ENCODE results near the gene SOX15. TPM values are rescaled to one million over a fixed set of nuclear protein-coding genes. Genes with fewer than 3 reads are reported as not detected.
A peak's percentile ranks its signal among the peaks of the same experiment; 100 is the strongest.

SOX15 gene
- total and polyA plus RNA-seq, 2 of the 13 experiments (the other 11 are each of a cell fraction or from before 2014, with no cell fraction given): 0.07 to 0.18 TPM

DNA sequence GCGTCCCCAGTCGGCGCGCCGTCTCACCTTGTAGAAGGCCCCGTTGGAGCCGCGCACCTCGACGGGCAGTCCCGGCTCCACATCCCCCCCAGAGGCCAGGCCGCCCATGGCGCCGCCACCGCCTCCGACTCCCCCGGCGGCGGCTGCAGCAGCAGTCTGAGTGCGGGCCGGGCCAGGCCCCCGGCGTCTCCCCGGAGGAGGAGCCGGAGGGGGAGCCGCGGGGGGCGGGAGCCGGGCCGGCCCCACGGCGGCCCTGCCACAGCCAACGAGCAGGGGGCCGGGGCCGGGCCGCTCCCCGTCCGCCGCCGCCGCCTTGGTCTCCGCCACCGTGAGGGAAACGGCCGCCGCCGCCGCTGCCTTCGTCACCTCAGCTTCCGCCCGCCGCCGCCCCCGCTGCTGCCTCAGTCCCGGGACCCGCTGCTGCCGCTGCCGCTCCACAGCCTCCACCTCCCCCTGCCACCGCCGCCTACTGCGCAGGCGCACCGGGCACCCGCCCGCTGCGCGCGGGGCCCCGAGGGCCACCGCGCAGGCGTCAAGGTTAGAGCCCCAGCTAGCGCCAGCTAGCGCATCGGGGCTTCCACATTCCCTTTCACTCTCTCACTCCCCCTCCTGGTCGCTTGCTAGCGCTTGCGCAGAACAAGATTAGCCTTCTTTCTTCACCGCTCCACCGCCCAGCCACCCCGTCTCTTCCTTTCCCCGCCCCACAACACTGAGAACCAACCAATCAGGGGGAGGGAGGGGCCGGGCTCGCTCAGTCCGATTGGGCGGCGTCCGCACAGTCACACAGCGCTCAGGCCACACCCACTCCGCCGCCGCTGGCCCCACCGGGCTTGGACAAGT lies 24.8 kb upstream of the SOX15 start, which contains the start of gene FXR2 (continued):
- peak; percentile 76 for TF ChIP-seq CREB1 (IDR thresholded peaks at IDR 0.05)
- TF ChIP-seq CREB1 (CRISPR knock-in tag; IDR thresholded peaks at IDR 0.05): peak; percentile 75; the same call in 1 of the 2 replicates
- TF ChIP-seq ZNF788 (CRISPR knock-in tag; IDR thresholded peaks at IDR 0.05; ENCODE audit: borderline replicate concordance): peak; percentile 22; the same call in 1 of the 2 replicates
- no peak for TF ChIP-seq ZNF557 (CRISPR knock-in tag; IDR thresholded peaks at IDR 0.05)
- TF ChIP-seq SP1 (IDR thresholded peaks at IDR 0.05): no peak
- peak; percentile 72; the same call in 1 of the 2 replicates for TF ChIP-seq SP1 (CRISPR knock-in tag; IDR thresholded peaks at IDR 0.05)
- 0 out of 2 replicates have a peak, but pooled peaks have one; percentile 40 for TF ChIP-seq ZNF75D (CRISPR knock-in tag; IDR thresholded peaks at IDR 0.05; ENCODE audit: borderline replicate concordance)
- TF ChIP-seq, protein P1, sequence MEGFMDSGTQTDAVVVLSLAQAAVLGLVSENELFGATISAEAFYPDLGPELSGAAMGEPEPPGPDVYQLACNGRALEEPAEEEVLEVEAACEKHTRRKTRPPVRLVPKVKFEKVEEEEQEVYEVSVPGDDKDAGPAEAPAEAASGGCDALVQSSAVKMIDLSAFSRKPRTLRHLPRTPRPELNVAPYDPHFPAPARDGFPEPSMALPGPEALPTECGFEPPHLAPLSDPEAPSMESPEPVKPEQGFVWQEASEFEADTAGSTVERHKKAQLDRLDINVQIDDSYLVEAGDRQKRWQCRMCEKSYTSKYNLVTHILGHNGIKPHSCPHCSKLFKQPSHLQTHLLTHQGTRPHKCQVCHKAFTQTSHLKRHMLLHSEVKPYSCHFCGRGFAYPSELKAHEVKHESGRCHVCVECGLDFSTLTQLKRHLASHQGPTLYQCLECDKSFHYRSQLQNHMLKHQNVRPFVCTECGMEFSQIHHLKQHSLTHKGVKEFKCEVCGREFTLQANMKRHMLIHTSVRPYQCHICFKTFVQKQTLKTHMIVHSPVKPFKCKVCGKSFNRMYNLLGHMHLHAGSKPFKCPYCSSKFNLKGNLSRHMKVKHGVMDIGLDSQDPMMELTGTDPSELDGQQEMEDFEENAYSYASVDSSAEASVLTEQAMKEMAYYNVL (CRISPR knock-in tag; IDR thresholded peaks at IDR 0.05; ENCODE audit: borderline replicate concordance): no peak
- TF ChIP-seq FLYWCH1 (CRISPR knock-in tag; IDR thresholded peaks at IDR 0.05): no peak
- TF ChIP-seq, protein P2, sequence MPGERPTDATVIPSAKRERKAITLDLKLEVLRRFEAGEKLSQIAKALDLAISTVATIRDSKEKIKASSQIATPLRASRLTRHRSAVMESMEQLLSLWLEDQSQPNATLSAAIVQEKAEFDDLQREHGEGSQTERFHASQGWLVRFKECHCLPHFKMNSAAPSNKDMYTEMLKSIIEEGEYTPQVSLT (CRISPR knock-in tag; IDR thresholded peaks at IDR 0.05; ENCODE audit: borderline replicate concordance, low read depth): no peak
- TF ChIP-seq, protein P3, sequence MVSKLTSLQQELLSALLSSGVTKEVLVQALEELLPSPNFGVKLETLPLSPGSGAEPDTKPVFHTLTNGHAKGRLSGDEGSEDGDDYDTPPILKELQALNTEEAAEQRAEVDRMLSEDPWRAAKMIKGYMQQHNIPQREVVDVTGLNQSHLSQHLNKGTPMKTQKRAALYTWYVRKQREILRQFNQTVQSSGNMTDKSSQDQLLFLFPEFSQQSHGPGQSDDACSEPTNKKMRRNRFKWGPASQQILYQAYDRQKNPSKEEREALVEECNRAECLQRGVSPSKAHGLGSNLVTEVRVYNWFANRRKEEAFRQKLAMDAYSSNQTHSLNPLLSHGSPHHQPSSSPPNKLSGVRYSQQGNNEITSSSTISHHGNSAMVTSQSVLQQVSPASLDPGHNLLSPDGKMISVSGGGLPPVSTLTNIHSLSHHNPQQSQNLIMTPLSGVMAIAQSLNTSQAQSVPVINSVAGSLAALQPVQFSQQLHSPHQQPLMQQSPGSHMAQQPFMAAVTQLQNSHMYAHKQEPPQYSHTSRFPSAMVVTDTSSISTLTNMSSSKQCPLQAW (CRISPR knock-in tag; IDR thresholded peaks at IDR 0.05): peak; percentile 40; the same call in 1 of the 2 replicates
- no peak for TF ChIP-seq ZNF343 (CRISPR knock-in tag; IDR thresholded peaks at IDR 0.05)
- TF ChIP-seq ZNF713 (CRISPR knock-in tag; IDR thresholded peaks at IDR 0.05): no peak
- TF ChIP-seq TCF12 (IDR thresholded peaks at IDR 0.05): no peak
- TF ChIP-seq TCF12 (CRISPR knock-in tag; IDR thresholded peaks at IDR 0.05): peak; percentile 42; the same call in 1 of the 2 replicates
- TF ChIP-seq, protein P4, sequence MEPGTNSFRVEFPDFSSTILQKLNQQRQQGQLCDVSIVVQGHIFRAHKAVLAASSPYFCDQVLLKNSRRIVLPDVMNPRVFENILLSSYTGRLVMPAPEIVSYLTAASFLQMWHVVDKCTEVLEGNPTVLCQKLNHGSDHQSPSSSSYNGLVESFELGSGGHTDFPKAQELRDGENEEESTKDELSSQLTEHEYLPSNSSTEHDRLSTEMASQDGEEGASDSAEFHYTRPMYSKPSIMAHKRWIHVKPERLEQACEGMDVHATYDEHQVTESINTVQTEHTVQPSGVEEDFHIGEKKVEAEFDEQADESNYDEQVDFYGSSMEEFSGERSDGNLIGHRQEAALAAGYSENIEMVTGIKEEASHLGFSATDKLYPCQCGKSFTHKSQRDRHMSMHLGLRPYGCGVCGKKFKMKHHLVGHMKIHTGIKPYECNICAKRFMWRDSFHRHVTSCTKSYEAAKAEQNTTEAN (CRISPR knock-in tag; conservative IDR thresholded peaks at IDR 0.05): no peak
- peak; percentile 60 for TF ChIP-seq PHF8 (CRISPR knock-in tag; IDR thresholded peaks at IDR 0.05)
- TF ChIP-seq, protein P5, sequence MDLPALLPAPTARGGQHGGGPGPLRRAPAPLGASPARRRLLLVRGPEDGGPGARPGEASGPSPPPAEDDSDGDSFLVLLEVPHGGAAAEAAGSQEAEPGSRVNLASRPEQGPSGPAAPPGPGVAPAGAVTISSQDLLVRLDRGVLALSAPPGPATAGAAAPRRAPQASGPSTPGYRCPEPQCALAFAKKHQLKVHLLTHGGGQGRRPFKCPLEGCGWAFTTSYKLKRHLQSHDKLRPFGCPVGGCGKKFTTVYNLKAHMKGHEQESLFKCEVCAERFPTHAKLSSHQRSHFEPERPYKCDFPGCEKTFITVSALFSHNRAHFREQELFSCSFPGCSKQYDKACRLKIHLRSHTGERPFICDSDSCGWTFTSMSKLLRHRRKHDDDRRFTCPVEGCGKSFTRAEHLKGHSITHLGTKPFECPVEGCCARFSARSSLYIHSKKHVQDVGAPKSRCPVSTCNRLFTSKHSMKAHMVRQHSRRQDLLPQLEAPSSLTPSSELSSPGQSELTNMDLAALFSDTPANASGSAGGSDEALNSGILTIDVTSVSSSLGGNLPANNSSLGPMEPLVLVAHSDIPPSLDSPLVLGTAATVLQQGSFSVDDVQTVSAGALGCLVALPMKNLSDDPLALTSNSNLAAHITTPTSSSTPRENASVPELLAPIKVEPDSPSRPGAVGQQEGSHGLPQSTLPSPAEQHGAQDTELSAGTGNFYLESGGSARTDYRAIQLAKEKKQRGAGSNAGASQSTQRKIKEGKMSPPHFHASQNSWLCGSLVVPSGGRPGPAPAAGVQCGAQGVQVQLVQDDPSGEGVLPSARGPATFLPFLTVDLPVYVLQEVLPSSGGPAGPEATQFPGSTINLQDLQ (CRISPR knock-in tag; IDR thresholded peaks at IDR 0.05): 0 out of 2 replicates have a peak, but pooled peaks have one; percentile 3
- peak; percentile 65 for TF ChIP-seq ZFX (CRISPR knock-in tag; IDR thresholded peaks at IDR 0.05; ENCODE audit: low read depth)
- TF ChIP-seq, protein P6, sequence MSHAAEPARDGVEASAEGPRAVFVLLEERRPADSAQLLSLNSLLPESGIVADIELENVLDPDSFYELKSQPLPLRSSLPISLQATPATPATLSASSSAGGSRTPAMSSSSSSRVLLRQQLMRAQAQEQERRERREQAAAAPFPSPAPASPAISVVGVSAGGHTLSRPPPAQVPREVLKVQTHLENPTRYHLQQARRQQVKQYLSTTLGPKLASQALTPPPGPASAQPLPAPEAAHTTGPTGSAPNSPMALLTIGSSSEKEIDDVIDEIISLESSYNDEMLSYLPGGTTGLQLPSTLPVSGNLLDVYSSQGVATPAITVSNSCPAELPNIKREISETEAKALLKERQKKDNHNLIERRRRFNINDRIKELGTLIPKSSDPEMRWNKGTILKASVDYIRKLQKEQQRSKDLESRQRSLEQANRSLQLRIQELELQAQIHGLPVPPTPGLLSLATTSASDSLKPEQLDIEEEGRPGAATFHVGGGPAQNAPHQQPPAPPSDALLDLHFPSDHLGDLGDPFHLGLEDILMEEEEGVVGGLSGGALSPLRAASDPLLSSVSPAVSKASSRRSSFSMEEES (CRISPR knock-in tag; IDR thresholded peaks at IDR 0.05): 0 out of 2 replicates have a peak, but pooled peaks have one; percentile 7

All from HepG2 (cell line).